ENCODE measurements around the gene VOPP1.

The VOPP1 gene

GRCh38 chr7:55571511-55572377, 558 bp downstream of the VOPP1 start:
- no peak; the same call in 1 of the 2 replicates for TF ChIP-seq POLR2A (IDR thresholded peaks at IDR 0.05; ENCODE audit: low read depth, low read length)
- FAIRE-seq (no peak), DNase-seq (ENCODE audit: insufficient read length, low spot score) (peak; percentile 78)

GRCh38 chr7:55570939-55571338, 1.4 kb downstream of the VOPP1 start:
- DNase-seq (ENCODE audit: insufficient read length, low spot score), result peak; percentile 96
- FAIRE-seq, result no peak
- no peak for TF ChIP-seq POLR2A (IDR thresholded peaks at IDR 0.05; ENCODE audit: low read depth, low read length)

GRCh38 chr7:55570218-55570873, 2.0 kb downstream of the VOPP1 start:
- no peak for TF ChIP-seq POLR2A (IDR thresholded peaks at IDR 0.05; ENCODE audit: low read depth, low read length)
- FAIRE-seq (no peak), DNase-seq (ENCODE audit: insufficient read length, low spot score) (no peak)

GRCh38 chr7:55569797-55570196, 2.5 kb downstream of the VOPP1 start:
- FAIRE-seq (no peak), DNase-seq (ENCODE audit: insufficient read length, low spot score) (no peak)
- TF ChIP-seq POLR2A (IDR thresholded peaks at IDR 0.05; ENCODE audit: low read depth, low read length), result no peak

GRCh38 chr7:55569269-55569663, 3.0 kb downstream of the VOPP1 start:
- DNase-seq (ENCODE audit: insufficient read length, low spot score), result no peak
- no peak for TF ChIP-seq POLR2A (IDR thresholded peaks at IDR 0.05; ENCODE audit: low read depth, low read length)
- no peak for FAIRE-seq

- TF ChIP-seq POLR2A (IDR thresholded peaks at IDR 0.05; ENCODE audit: low read depth, low read length), result no peak
- FAIRE-seq (no peak), DNase-seq (ENCODE audit: insufficient read length, low spot score) (no peak)
Observed at GRCh38 chr7:55568613-55569268, 3.6 kb downstream of the VOPP1 start.

- no peak for FAIRE-seq
Observed at GRCh38 chr7:55567571-55567970, 4.7 kb downstream of the VOPP1 start.

GRCh38 chr7:55565681-55566080, 6.6 kb downstream of the VOPP1 start:
- TF ChIP-seq POLR2A (IDR thresholded peaks at IDR 0.05; ENCODE audit: low read depth, low read length), result no peak
- FAIRE-seq, result no peak
- no peak for DNase-seq (ENCODE audit: insufficient read length, low spot score)

More at GRCh38 chr7:55567571-55567970, 4.7 kb downstream of the VOPP1 start:
- DNase-seq (ENCODE audit: insufficient read length, low spot score), result no peak
- TF ChIP-seq POLR2A (IDR thresholded peaks at IDR 0.05; ENCODE audit: low read depth, low read length), result no peak

- DNase-seq (ENCODE audit: insufficient read length, low spot score) (no peak), FAIRE-seq (no peak)
- no peak for TF ChIP-seq POLR2A (IDR thresholded peaks at IDR 0.05; ENCODE audit: low read depth, low read length)
Observed at GRCh38 chr7:55563596-55564325, 8.5 kb downstream of the VOPP1 start.

GRCh38 chr7:55561690-55562089, 10.6 kb downstream of the VOPP1 start:
- no peak for TF ChIP-seq POLR2A (IDR thresholded peaks at IDR 0.05; ENCODE audit: low read depth, low read length)
- DNase-seq (ENCODE audit: insufficient read length, low spot score), result no peak
- FAIRE-seq, result no peak

- FAIRE-seq, result no peak
- DNase-seq (ENCODE audit: insufficient read length, low spot score), result no peak
- TF ChIP-seq POLR2A (IDR thresholded peaks at IDR 0.05; ENCODE audit: low read depth, low read length), result no peak
Observed at GRCh38 chr7:55558962-55559920, 13.1 kb downstream of the VOPP1 start.

- no peak for TF ChIP-seq POLR2A (IDR thresholded peaks at IDR 0.05; ENCODE audit: low read depth, low read length)
- FAIRE-seq (no peak), DNase-seq (ENCODE audit: insufficient read length, low spot score) (no peak)
Observed at GRCh38 chr7:55557666-55558188, 14.6 kb downstream of the VOPP1 start.

All from H54 (cell line).